ENCODE results near the gene SMC5.

DNA sequence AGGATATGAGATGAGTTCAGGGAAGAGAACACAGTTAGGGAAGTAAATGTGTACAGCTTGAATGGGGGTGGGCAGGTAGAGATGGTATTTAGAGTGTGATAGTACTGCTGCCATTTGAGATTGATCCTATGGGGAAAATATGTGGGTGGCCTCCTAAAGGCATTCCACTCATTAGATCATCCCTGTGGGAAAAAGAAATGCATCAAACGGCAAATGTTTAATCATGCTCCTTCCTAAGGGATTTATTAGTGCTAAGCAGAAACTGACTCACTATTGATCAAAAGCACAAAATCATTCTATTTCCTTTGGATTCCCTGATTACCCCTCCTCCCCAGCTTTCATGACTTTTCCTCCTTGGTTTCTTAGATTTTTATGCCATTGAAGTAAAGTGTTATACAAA is 36.4 kb upstream of the SMC5 start:
- TF ChIP-seq, protein P1, sequence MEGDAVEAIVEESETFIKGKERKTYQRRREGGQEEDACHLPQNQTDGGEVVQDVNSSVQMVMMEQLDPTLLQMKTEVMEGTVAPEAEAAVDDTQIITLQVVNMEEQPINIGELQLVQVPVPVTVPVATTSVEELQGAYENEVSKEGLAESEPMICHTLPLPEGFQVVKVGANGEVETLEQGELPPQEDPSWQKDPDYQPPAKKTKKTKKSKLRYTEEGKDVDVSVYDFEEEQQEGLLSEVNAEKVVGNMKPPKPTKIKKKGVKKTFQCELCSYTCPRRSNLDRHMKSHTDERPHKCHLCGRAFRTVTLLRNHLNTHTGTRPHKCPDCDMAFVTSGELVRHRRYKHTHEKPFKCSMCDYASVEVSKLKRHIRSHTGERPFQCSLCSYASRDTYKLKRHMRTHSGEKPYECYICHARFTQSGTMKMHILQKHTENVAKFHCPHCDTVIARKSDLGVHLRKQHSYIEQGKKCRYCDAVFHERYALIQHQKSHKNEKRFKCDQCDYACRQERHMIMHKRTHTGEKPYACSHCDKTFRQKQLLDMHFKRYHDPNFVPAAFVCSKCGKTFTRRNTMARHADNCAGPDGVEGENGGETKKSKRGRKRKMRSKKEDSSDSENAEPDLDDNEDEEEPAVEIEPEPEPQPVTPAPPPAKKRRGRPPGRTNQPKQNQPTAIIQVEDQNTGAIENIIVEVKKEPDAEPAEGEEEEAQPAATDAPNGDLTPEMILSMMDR (IDR thresholded peaks at IDR 0.05; ENCODE audit: low read depth, low read length): no peak
- TF ChIP-seq EZH2phosphoT487 (IDR thresholded peaks at IDR 0.05; ENCODE audit: low read depth): no peak
